Activated T-cell treated with anti-CD3 and anti-CD28 coated beads for 48 hours (primary cell): ENCODE measurements around the gene IFNAR1.
A peak's percentile ranks its signal among the peaks of the same experiment; 100 is the strongest.

Experiments used
- DNase-seq: peaks from one replicate; pipeline ENCODE4 v3.0.0-alpha.2; 2020; ENCODE audit warnings: low read depth

Gene IFNAR1

GRCh38 chr21:33324291-33325221, at the start of gene IFNAR1:
TSS of gene IFNAR1 (plus strand) at chr21:33324970. CDS start at chr21:33325056, 86 bp downstream.
- DNase-seq: peak; percentile 98

GRCh38 chr21:33278721-33279120, 46.0 kb upstream of the IFNAR1 start:
- no peak for DNase-seq

- no peak for DNase-seq
Measured at GRCh38 chr21:33279330-33279820, 45.4 kb upstream of the IFNAR1 start.

- DNase-seq: no peak
Measured at GRCh38 chr21:33281096-33281652, 43.6 kb upstream of the IFNAR1 start.

GRCh38 chr21:33283203-33283602, 41.6 kb upstream of the IFNAR1 start:
- DNase-seq: no peak

- no peak for DNase-seq
Measured at GRCh38 chr21:33286076-33286475, 38.7 kb upstream of the IFNAR1 start.

- DNase-seq: no peak
Measured at GRCh38 chr21:33286600-33287456, 37.9 kb upstream of the IFNAR1 start.

GRCh38 chr21:33289199-33289819, 35.5 kb upstream of the IFNAR1 start:
- DNase-seq: no peak

GRCh38 chr21:33290441-33290840, 34.3 kb upstream of the IFNAR1 start:
- no peak for DNase-seq

- no peak for DNase-seq
Measured at GRCh38 chr21:33291686-33292085, 33.1 kb upstream of the IFNAR1 start.

- no peak for DNase-seq
Measured at GRCh38 chr21:33292724-33293123, 32.0 kb upstream of the IFNAR1 start.

- no peak for DNase-seq
Measured at GRCh38 chr21:33293136-33293535, 31.6 kb upstream of the IFNAR1 start.

GRCh38 chr21:33293811-33294216, 31.0 kb upstream of the IFNAR1 start:
- no peak for DNase-seq

GRCh38 chr21:33296156-33296555, 28.6 kb upstream of the IFNAR1 start:
- no peak for DNase-seq

GRCh38 chr21:33299181-33299752, 25.5 kb upstream of the IFNAR1 start:
- DNase-seq: peak; percentile 19

GRCh38 chr21:33300701-33301631, 23.8 kb upstream of the IFNAR1 start:
- no peak for DNase-seq

GRCh38 chr21:33301632-33302002, 23.2 kb upstream of the IFNAR1 start:
- DNase-seq: no peak

- no peak for DNase-seq
Measured at GRCh38 chr21:33302055-33302454, 22.7 kb upstream of the IFNAR1 start.

- DNase-seq: no peak
Measured at GRCh38 chr21:33302796-33303195, 22.0 kb upstream of the IFNAR1 start.

GRCh38 chr21:33305344-33305671, 19.5 kb upstream of the IFNAR1 start:
- DNase-seq: no peak

- no peak for DNase-seq
Measured at GRCh38 chr21:33305938-33306337, 18.8 kb upstream of the IFNAR1 start.
